ENCODE results near the gene GLCCI1.

The GLCCI1 gene

DNA sequence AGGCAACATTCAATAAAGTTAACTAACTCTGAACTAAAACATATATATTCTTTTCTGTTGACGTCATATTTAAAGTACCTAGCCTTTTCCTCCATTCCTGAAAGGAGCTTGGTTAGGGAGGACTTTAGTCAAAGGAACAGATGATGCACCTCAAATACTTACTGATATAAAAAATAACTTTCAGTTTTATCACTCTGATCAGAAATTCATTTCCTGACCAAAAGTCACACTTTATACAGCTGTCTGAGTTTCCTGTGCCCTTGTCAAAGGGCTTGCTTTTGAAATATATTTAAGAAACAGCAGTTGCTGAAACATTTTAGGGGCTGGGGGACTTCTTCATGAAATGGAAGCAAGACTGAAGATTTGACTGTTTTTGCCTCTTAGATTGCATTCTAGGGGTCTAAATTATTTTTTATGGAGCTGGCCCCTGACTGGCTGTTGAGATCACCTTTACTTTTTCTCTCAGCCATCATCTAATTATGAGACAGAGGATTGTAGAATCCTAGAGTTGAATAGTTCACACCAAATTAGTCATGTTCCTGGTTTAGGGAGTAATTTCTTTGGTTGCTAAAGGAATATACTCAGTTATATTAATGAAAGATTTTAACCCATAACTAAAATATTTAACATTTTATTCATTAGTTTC is 46.6 kb downstream of the GLCCI1 start:
- H3K9ac ChIP-seq (ENCODE audit: low read length in 2 of 2): no peak overlapping the region
- H3K27ac ChIP-seq (ENCODE audit: low read length): no peak overlapping the region
- no peaks in the 10 kb centered on the region for H3K36me3 ChIP-seq (ENCODE audit: control insufficient read depth in 2 of 2, insufficient read depth in 2 of 2, low read length in 2 of 2)
- no peaks in the 10 kb centered on the region for H3K9me3 ChIP-seq (ENCODE audit: control insufficient read depth in 2 of 2, low read length in 2 of 2)
- no peak overlapping the region for H3K4me3 ChIP-seq (ENCODE audit: low read length in 2 of 2)
- no peaks in the 10 kb centered on the region for H3K27me3 ChIP-seq (ENCODE audit: control insufficient read depth in 1 of 2, insufficient read depth in 2 of 2, low read length in 2 of 2)
- no peaks in the 10 kb centered on the region for H3K4me1 ChIP-seq (ENCODE audit: control insufficient read depth, insufficient read depth, low read length)

DNA sequence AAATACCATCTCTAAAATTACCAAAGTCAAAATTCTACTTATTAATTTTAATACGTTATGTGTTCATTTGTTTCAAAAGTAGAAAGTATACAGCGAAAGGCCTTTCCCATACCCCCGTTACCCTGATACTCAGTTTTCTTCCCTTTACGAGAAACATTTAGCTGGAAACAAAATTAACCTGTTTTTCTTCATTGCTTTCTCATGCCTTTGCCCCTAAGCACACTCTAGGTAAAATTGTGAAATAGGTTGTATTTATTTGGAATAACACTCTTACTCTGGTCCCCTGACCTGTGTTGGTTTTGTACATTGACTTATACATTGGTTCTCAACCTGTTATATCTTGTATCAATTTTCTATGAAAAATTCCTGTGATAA is 47.1 kb downstream of the GLCCI1 start:
- Histone ChIP-seq H3K9ac (ENCODE audit: low read length in 2 of 2) (no peak overlapping the region), H3K4me3 (ENCODE audit: low read length in 2 of 2) (no peak overlapping the region), H3K4me1 (ENCODE audit: control insufficient read depth, insufficient read depth, low read length) (no peaks in the 10 kb centered on the region), H3K27me3 (ENCODE audit: control insufficient read depth in 1 of 2, insufficient read depth in 2 of 2, low read length in 2 of 2) (no peaks in the 10 kb centered on the region), H3K27ac (ENCODE audit: low read length) (no peak overlapping the region), H3K9me3 (ENCODE audit: control insufficient read depth in 2 of 2, low read length in 2 of 2) (no peaks in the 10 kb centered on the region), H3K36me3 (ENCODE audit: control insufficient read depth in 2 of 2, insufficient read depth in 2 of 2, low read length in 2 of 2) (no peaks in the 10 kb centered on the region)

DNA sequence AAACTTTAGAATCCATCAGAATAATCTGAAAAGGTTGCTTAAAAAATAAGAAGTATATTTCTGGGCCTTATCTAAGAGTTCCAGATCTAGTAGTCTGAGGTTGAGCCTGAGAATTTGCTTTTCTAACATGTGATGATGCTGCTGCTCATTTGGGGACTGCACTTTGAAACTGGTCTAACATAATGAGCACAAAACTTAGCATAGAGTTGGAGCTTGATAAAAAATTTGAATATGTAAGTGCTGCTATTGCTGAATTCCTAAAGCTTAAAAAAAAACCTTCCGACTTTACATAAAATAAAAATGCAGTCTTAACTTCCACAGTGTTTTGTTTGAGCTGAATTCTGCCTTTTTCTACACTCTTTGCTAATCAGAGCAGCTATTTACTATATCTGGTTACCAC is 48.8 kb downstream of the GLCCI1 start:
- no peak overlapping the region for H3K4me3 ChIP-seq (ENCODE audit: low read length in 2 of 2)
- no peaks in the 10 kb centered on the region for H3K4me1 ChIP-seq (ENCODE audit: control insufficient read depth, insufficient read depth, low read length)
- no peaks in the 10 kb centered on the region for H3K9me3 ChIP-seq (ENCODE audit: control insufficient read depth in 2 of 2, low read length in 2 of 2)
- H3K27ac ChIP-seq (ENCODE audit: low read length): no peak overlapping the region
- no peaks in the 10 kb centered on the region for H3K27me3 ChIP-seq (ENCODE audit: control insufficient read depth in 1 of 2, insufficient read depth in 2 of 2, low read length in 2 of 2)
- H3K36me3 ChIP-seq (ENCODE audit: control insufficient read depth in 2 of 2, insufficient read depth in 2 of 2, low read length in 2 of 2): peaks cover 0 to under 1% of the 10 kb centered on the region in 2 donors
- H3K9ac ChIP-seq (ENCODE audit: low read length in 2 of 2): no peak overlapping the region

GRCh38 chr7:8018961-8019360 is 50.4 kb downstream of the GLCCI1 start:
- Histone ChIP-seq H3K4me3 (ENCODE audit: low read length in 2 of 2) (no peak overlapping the region), H3K36me3 (ENCODE audit: control insufficient read depth in 2 of 2, insufficient read depth in 2 of 2, low read length in 2 of 2) (peaks cover 0 to 7% of the 10 kb centered on the region in 2 donors), H3K27me3 (ENCODE audit: control insufficient read depth in 1 of 2, insufficient read depth in 2 of 2, low read length in 2 of 2) (no peaks in the 10 kb centered on the region), H3K9me3 (ENCODE audit: control insufficient read depth in 2 of 2, low read length in 2 of 2) (no peaks in the 10 kb centered on the region), H3K4me1 (ENCODE audit: control insufficient read depth, insufficient read depth, low read length) (no peaks in the 10 kb centered on the region), H3K27ac (ENCODE audit: low read length) (no peak overlapping the region), H3K9ac (ENCODE audit: low read length in 2 of 2) (no peak overlapping the region)

GRCh38 chr7:8022628-8023027 is 54.0 kb downstream of the GLCCI1 start:
- H3K9ac ChIP-seq (ENCODE audit: low read length in 2 of 2): no peak overlapping the region
- H3K4me3 ChIP-seq (ENCODE audit: low read length in 2 of 2): no peak overlapping the region
- H3K4me1 ChIP-seq (ENCODE audit: control insufficient read depth, insufficient read depth, low read length): no peaks in the 10 kb centered on the region
- no peak overlapping the region for H3K27ac ChIP-seq (ENCODE audit: low read length)
- no peaks in the 10 kb centered on the region for H3K27me3 ChIP-seq (ENCODE audit: control insufficient read depth in 1 of 2, insufficient read depth in 2 of 2, low read length in 2 of 2)
- peaks cover 8 to 30% of the 10 kb centered on the region in 2 donors for H3K36me3 ChIP-seq (ENCODE audit: control insufficient read depth in 2 of 2, insufficient read depth in 2 of 2, low read length in 2 of 2)
- no peaks in the 10 kb centered on the region for H3K9me3 ChIP-seq (ENCODE audit: control insufficient read depth in 2 of 2, low read length in 2 of 2)

DNA sequence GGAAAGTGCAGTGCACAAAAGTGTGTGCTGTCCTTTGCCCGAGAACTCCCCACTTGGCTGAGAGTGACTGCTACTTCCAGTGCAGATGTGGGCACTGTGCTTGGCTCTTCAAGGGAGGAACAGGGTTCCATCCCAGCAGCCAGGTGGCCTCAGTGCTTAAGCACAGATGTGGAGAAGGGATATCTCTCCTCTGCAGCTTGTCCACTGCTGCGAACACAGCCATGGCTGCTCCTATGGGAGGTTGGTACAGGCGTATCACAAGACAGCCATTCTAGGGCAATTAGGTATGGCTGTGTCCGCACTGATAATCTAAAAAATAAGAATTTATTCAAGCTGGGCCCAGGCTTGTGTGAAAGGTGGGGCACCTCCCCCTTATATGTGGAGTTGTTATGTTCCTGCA is 66.6 kb downstream of the GLCCI1 start:
- H3K27me3 ChIP-seq (ENCODE audit: control insufficient read depth in 1 of 2, insufficient read depth in 2 of 2, low read length in 2 of 2): no peaks in the 10 kb centered on the region

GRCh38 chr7:8035647-8036518 is 67.3 kb downstream of the GLCCI1 start:
- Histone ChIP-seq H3K4me1 (ENCODE audit: control insufficient read depth, insufficient read depth, low read length) (no peaks in the 10 kb centered on the region), H3K9me3 (ENCODE audit: control insufficient read depth in 2 of 2, low read length in 2 of 2) (peaks cover 0 to 6% of the 10 kb centered on the region in 2 donors), H3K27me3 (ENCODE audit: control insufficient read depth in 1 of 2, insufficient read depth in 2 of 2, low read length in 2 of 2) (no peaks in the 10 kb centered on the region), H3K4me3 (ENCODE audit: low read length in 2 of 2) (no peak overlapping the region), H3K27ac (ENCODE audit: low read length) (no peak overlapping the region), H3K9ac (ENCODE audit: low read length in 2 of 2) (no peak overlapping the region), H3K36me3 (ENCODE audit: control insufficient read depth in 2 of 2, insufficient read depth in 2 of 2, low read length in 2 of 2) (peaks cover 6 to 11% of the 10 kb centered on the region in 2 donors)

More for the DNA sequence above, 66.6 kb downstream of the GLCCI1 start:
- Histone ChIP-seq H3K27ac (ENCODE audit: low read length) (no peak overlapping the region), H3K4me3 (ENCODE audit: low read length in 2 of 2) (no peak overlapping the region), H3K9ac (ENCODE audit: low read length in 2 of 2) (no peak overlapping the region), H3K36me3 (ENCODE audit: control insufficient read depth in 2 of 2, insufficient read depth in 2 of 2, low read length in 2 of 2) (peaks cover 6 to 11% of the 10 kb centered on the region in 2 donors), H3K4me1 (ENCODE audit: control insufficient read depth, insufficient read depth, low read length) (no peaks in the 10 kb centered on the region), H3K9me3 (ENCODE audit: control insufficient read depth in 2 of 2, low read length in 2 of 2) (peaks cover 0 to 6% of the 10 kb centered on the region in 2 donors)

DNA sequence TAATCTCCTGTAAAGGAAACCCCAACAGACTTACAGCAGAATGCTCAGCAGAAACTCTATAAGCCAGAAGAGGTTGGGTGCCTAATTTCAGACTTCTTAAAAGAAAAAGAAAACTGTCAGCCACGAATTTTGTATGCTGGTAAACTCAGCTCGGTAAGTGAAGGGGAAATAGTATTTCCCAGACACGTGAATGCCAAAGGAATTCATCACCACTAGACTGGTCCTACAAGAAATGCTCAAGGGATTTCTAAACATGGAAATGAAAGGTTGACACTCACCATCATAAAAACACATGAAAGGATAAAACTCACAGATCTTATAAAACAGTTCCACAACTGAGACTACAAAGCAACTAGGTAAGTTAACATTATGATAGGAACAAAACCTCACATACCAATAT is 68.6 kb downstream of the GLCCI1 start:
- peaks cover 9 to 11% of the 10 kb centered on the region in 2 donors for H3K36me3 ChIP-seq (ENCODE audit: control insufficient read depth in 2 of 2, insufficient read depth in 2 of 2, low read length in 2 of 2)

GRCh38 chr7:8040768-8041369 is 72.3 kb downstream of the GLCCI1 start:
- Histone ChIP-seq H3K4me3 (ENCODE audit: low read length in 2 of 2) (no peak overlapping the region), H3K4me1 (ENCODE audit: control insufficient read depth, insufficient read depth, low read length) (no peaks in the 10 kb centered on the region), H3K9ac (ENCODE audit: low read length in 2 of 2) (no peak overlapping the region), H3K9me3 (ENCODE audit: control insufficient read depth in 2 of 2, low read length in 2 of 2) (peaks cover 0 to 3% of the 10 kb centered on the region in 2 donors), H3K27ac (ENCODE audit: low read length) (no peak overlapping the region), H3K36me3 (ENCODE audit: control insufficient read depth in 2 of 2, insufficient read depth in 2 of 2, low read length in 2 of 2) (peaks cover 5 to 8% of the 10 kb centered on the region in 2 donors), H3K27me3 (ENCODE audit: control insufficient read depth in 1 of 2, insufficient read depth in 2 of 2, low read length in 2 of 2) (no peaks in the 10 kb centered on the region)

More for the DNA sequence above, 68.6 kb downstream of the GLCCI1 start:
- Histone ChIP-seq H3K4me3 (ENCODE audit: low read length in 2 of 2) (no peak overlapping the region), H3K9ac (ENCODE audit: low read length in 2 of 2) (no peak overlapping the region), H3K27ac (ENCODE audit: low read length) (no peak overlapping the region), H3K27me3 (ENCODE audit: control insufficient read depth in 1 of 2, insufficient read depth in 2 of 2, low read length in 2 of 2) (no peaks in the 10 kb centered on the region), H3K4me1 (ENCODE audit: control insufficient read depth, insufficient read depth, low read length) (no peaks in the 10 kb centered on the region), H3K9me3 (ENCODE audit: control insufficient read depth in 2 of 2, low read length in 2 of 2) (peaks cover 0 to 6% of the 10 kb centered on the region in 2 donors)

DNA sequence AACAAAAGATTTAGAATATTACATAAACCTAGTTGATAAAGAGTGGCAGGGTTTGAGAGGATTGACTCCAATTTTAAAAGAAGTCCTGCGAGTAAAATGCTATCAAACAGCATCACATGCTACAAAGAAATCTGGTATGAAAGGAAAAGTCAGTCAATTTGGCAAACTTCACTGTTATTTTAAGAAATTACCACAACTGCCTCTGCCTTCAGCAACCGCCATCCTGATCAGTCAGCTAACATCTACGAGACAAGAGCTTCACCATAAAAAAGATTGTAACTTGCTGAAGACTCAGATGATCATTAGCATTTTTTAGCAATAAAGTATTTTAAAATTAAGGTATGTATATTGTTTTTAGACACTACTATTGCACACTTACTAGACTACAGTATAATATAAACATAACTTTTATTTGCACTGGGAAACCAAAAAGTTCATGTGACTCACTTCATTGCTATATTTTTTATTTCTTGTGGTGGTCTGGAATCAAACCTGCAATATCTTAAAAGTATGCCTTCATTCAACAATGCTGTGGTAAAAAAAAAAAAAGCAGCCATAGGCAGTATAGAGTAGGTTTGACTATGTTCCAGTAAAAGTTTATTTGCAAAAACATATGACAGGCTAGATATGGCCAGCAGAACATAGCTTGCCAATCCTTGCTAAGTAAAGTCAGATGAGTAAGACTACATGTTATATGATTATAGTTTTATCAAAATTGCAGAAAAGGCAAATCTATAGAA is 74.4 kb downstream of the GLCCI1 start:
- H3K27ac ChIP-seq (ENCODE audit: low read length): no peak overlapping the region
- H3K9me3 ChIP-seq (ENCODE audit: control insufficient read depth in 2 of 2, low read length in 2 of 2): no peaks in the 10 kb centered on the region
- H3K4me1 ChIP-seq (ENCODE audit: control insufficient read depth, insufficient read depth, low read length): no peaks in the 10 kb centered on the region
- H3K27me3 ChIP-seq (ENCODE audit: control insufficient read depth in 1 of 2, insufficient read depth in 2 of 2, low read length in 2 of 2): no peaks in the 10 kb centered on the region
- no peak overlapping the region for H3K9ac ChIP-seq (ENCODE audit: low read length in 2 of 2)
- H3K36me3 ChIP-seq (ENCODE audit: control insufficient read depth in 2 of 2, insufficient read depth in 2 of 2, low read length in 2 of 2): peaks cover 0 to 8% of the 10 kb centered on the region in 2 donors
- H3K4me3 ChIP-seq (ENCODE audit: low read length in 2 of 2): no peak overlapping the region
